ENCODE measurements around the gene PNLIP.

DNA sequence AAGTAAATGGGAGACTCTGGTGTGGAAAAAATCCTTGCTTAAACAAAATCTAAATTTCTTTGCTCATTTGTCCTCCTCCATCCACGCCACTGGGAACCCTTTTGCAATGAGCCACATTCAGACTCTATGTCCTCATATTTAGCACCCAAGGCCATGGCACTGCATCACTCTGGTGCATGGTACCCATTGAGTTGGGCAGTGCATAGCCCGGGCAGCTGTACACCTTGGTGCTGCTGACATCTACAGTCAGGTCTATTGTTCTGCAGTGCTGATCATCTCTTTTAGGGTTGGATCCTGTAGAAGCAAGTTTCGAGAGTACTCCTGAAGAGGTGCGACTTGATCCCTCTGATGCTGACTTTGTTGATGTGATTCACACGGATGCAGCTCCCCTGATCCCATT is 51.8 kb downstream of the PNLIP start:
- TF ChIP-seq, protein P1, sequence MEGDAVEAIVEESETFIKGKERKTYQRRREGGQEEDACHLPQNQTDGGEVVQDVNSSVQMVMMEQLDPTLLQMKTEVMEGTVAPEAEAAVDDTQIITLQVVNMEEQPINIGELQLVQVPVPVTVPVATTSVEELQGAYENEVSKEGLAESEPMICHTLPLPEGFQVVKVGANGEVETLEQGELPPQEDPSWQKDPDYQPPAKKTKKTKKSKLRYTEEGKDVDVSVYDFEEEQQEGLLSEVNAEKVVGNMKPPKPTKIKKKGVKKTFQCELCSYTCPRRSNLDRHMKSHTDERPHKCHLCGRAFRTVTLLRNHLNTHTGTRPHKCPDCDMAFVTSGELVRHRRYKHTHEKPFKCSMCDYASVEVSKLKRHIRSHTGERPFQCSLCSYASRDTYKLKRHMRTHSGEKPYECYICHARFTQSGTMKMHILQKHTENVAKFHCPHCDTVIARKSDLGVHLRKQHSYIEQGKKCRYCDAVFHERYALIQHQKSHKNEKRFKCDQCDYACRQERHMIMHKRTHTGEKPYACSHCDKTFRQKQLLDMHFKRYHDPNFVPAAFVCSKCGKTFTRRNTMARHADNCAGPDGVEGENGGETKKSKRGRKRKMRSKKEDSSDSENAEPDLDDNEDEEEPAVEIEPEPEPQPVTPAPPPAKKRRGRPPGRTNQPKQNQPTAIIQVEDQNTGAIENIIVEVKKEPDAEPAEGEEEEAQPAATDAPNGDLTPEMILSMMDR (IDR thresholded peaks at IDR 0.05): no peak
- TF ChIP-seq POLR2A (IDR thresholded peaks at IDR 0.05): no peak
